Endothelial cell of umbilical vein (primary cell): ENCODE results near the gene BASP1. TPM values are rescaled to one million over a fixed set of nuclear protein-coding genes. Genes with fewer than 3 reads are reported as not detected.

ENCODE experiments used
- BruUV-seq: library from RNA; stranded (reverse); fragments of 400-500 nt; replicated peaks from 2 replicates; lab custom pipeline; 2021; lab: Mats Ljungman, UMichigan
- CTCF ChIA-PET: fragments of 300-600, 350-600 bp; sonication (Branson Sonifier 250); formaldehyde crosslinking; loops from one replicate; lab custom pipeline; 2021; ENCODE audit warnings: antibody characterized with exemption, inconsistent platforms; lab: Charles Lee
- POLR2A ChIA-PET: fragments of 300-600, 350-600 bp; sonication (Branson Sonifier 250); formaldehyde crosslinking; loops from one replicate; lab custom pipeline; 2021; ENCODE audit warnings: antibody characterized with exemption, inconsistent platforms; lab: Charles Lee
- DNase-seq: peaks from one replicate; pipeline ENCODE4 v3.0.0-alpha.2; 2011; ENCODE audit warnings: low read depth, low spot score
- FAIRE-seq: peaks from 2 replicates; lab custom pipeline; 2011; peaks lifted over from hg19 to GRCh38; lab: Jason Lieb, UNC
- H2AFZ ChIP-seq: 2 replicates; pipeline ENCODE4 v1.6.0; 2012; ENCODE audit warnings: low read depth, low read length, control low read depth, inconsistent platforms
- H3K27ac ChIP-seq: 2 replicates; pipeline ENCODE4 v1.5.1; 2011; ENCODE audit warnings: low read depth, mild to moderate bottlenecking, control low read depth, low read length, moderate library complexity; ENCODE audit not compliant: insufficient read depth
- H3K27me3 ChIP-seq, 2 experiments: 2 replicates each; pipeline versions ENCODE4 v1.6.0 to v1.6.1; 2011; ENCODE audit warnings: low read length in 2 of 2, mixed read lengths in 1 of 2; ENCODE audit not compliant: control insufficient read depth in 2 of 2, insufficient read depth in 2 of 2
- H3K36me3 ChIP-seq, 2 experiments: 2 replicates in 1 of 2; 3 replicates in 1 of 2; pipeline ENCODE4 v1.5.1; 2011; ENCODE audit warnings: low read length in 2 of 2, mild to moderate bottlenecking in 1 of 2, moderate library complexity in 1 of 2; ENCODE audit not compliant: control insufficient read depth in 2 of 2, insufficient read depth in 2 of 2; ENCODE audit errors: extremely low read depth in 1 of 2
- H3K4me1 ChIP-seq: 3 replicates; pipeline ENCODE4 v1.5.1; 2011; ENCODE audit warnings: mild to moderate bottlenecking, low read length; ENCODE audit not compliant: control insufficient read depth, insufficient read depth; ENCODE audit errors: extremely low read depth
- H3K4me2 ChIP-seq: 2 replicates; pipeline ENCODE4 v1.6.1; 2011; ENCODE audit warnings: low read length, control low read depth, mixed read lengths; ENCODE audit not compliant: insufficient read depth
- H3K4me3 ChIP-seq, 3 experiments: fragments of 200-600 bp in 1 of 3; sonication (generic), shearing (Covaris generic) in 1 of 3; replicated peaks in 1 of 3; 2 replicates each; pipeline ENCODE4 v1.5.1; 2011 to 2016; ENCODE audit warnings: control low read depth in 3 of 3, low read length in 3 of 3, mild to moderate bottlenecking in 2 of 3, inconsistent platforms in 1 of 3, low read depth in 1 of 3, moderate library complexity in 1 of 3; ENCODE audit not compliant: insufficient read depth in 1 of 3
- H3K79me2 ChIP-seq: 2 replicates; pipeline ENCODE4 v1.6.0; 2012; ENCODE audit warnings: low read length, inconsistent platforms; ENCODE audit not compliant: control insufficient read depth, insufficient read depth
- H3K9ac ChIP-seq: replicated peaks from 2 replicates; pipeline ENCODE3; 2011; ENCODE audit warnings: low read length, control low read depth; ENCODE audit not compliant: insufficient read depth; ENCODE audit errors: extremely low read depth
- H3K9me1 ChIP-seq: replicated peaks from 3 replicates; pipeline ENCODE4 v1.6.0; 2011; ENCODE audit warnings: mild to moderate bottlenecking, low read length; ENCODE audit not compliant: control insufficient read depth, insufficient read depth; ENCODE audit errors: extremely low read depth
- H3K9me3 ChIP-seq: replicated peaks from 2 replicates; pipeline ENCODE4 v1.5.1; 2012; ENCODE audit warnings: low read length, inconsistent platforms; ENCODE audit not compliant: control insufficient read depth, insufficient read depth
- H4K20me1 ChIP-seq: replicated peaks from 2 replicates; pipeline ENCODE3; 2011; ENCODE audit warnings: mild to moderate bottlenecking, low read length; ENCODE audit not compliant: control insufficient read depth, insufficient read depth; ENCODE audit errors: extremely low read depth
- FOS ChIP-seq: IDR thresholded peaks from 2 replicates; pipeline ENCODE4 v1.6.1; 2011; ENCODE audit warnings: mild to moderate bottlenecking, low read length, moderate library complexity, borderline replicate concordance; ENCODE audit not compliant: insufficient read depth
- JUN ChIP-seq: IDR thresholded peaks from 2 replicates; pipeline ENCODE4 v1.6.1; 2011; ENCODE audit warnings: borderline replicate concordance, low read depth; ENCODE audit not compliant: insufficient read length, insufficient read depth
- MYC ChIP-seq: IDR thresholded peaks from one replicate; pipeline ENCODE4 v1.6.1; 2011; ENCODE audit warnings: mild to moderate bottlenecking, low read depth, low read length
- POLR2AphosphoS5 ChIP-seq: IDR thresholded peaks from 2 replicates; pipeline ENCODE4 v1.6.1; 2012; ENCODE audit warnings: low read depth, mild to moderate bottlenecking, control low read depth, low read length, moderate library complexity; ENCODE audit not compliant: insufficient read depth
- dilution Hi-C: fragments of 300-500 bp; cut with MboI; formaldehyde crosslinking; loops from one replicate; pipeline ENCODE4 v1.15.0; 2019; ENCODE audit warnings: low sequenced_read_pairs; ENCODE audit not compliant: extremely low pct_ligation_motif_present
- intact Hi-C: fragments of 100-400 bp; cut with micrococcal nuclease; formaldehyde crosslinking; loops from one replicate; pipeline ENCODE4 v1.10.0; 2022
- polyA plus RNA-seq, 4 experiments: library from polyadenylated mRNA; depleted of rRNA in 3 of 4; stranded (reverse) in 3 of 4; unstranded in 1 of 4; fragments of >200 nt; gene quantifications; 2 replicates each; pipeline versions ENCODE4 v1.2.1 to v1.2.3, GENCODE V29; 2011 to 2012; ENCODE audit warnings: missing spikeins in 1 of 4
- total RNA-seq: library from RNA; stranded (reverse); gene quantifications from 2 replicates; pipeline ENCODE4 v1.2.3, GENCODE V29; 2021
- TF ChIP-seq, protein P1 (sequence below), 2 donors: IDR thresholded peaks; 1 replicate in 1 of 2; 2 replicates in 1 of 2; pipeline ENCODE4 v1.5.1; 2011; ENCODE audit warnings: low read length in 2 of 2, mild to moderate bottlenecking in 2 of 2, moderate library complexity in 2 of 2, control low read depth in 1 of 2, inconsistent platforms in 1 of 2, low read depth in 1 of 2; ENCODE audit not compliant: insufficient read depth in 1 of 2; ENCODE audit errors: extremely low read depth in 1 of 2

Gene BASP1
- total and polyA plus RNA-seq, 2 donors (not counting 3 experiments of a cell fraction or from before 2014, with no cell fraction given) = 69.4 to 79.3 TPM

DNA sequence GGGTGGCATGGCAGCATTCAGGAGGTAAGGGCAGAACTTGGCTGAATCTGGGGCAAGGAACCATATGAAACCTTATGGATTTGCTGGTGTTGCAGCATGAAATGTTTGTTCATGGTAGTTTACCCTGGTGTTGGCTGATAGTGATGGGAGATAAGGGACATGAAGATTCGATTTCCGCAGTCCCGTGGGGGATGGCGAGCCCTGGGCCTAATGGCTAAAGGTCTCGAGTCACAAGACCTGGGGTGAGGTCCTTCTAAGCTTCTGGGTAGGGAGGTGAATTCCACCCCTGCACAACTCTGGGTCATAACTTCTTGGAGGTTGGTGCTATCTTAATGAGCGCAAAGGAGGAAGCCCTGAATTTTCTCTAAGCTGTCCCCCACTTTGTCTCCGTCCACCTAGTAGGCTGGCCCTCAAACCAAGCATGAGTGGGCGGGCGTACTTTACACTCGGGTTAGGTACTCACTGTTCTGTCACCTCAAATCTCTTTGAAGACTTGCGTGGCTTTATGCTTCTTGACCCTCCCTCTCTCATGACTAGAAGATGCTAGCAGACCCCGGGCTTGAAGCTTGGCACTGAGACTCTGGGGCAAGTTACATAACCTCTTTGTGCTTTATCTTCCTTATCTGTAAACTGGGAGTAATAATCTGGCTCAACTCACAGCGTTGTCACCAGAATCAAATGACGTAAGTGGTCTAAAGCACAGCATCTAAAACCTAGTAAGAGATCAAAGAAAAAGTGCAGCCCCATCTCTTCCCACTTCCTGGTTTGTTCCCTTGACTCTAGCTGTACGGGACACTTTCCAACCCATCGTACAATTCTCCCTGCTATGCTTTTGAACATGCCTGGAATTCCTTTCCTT lies 72.5 kb downstream of the BASP1 start:
- intact Hi-C loops (no loop called here), dilution Hi-C loops (no loop called here)
- ChIA-PET POLR2A (no interaction called here), CTCF (interaction anchor here (2.0 kb wide), 1 partner anchor 74 kb away, joined by 6 read pairs; no protein-coding TSS in a partner anchor)
- H3K36me3 ChIP-seq = no peaks in the 10 kb centered on the region
- no peak for TF ChIP-seq FOS
- TF ChIP-seq, protein P1, sequence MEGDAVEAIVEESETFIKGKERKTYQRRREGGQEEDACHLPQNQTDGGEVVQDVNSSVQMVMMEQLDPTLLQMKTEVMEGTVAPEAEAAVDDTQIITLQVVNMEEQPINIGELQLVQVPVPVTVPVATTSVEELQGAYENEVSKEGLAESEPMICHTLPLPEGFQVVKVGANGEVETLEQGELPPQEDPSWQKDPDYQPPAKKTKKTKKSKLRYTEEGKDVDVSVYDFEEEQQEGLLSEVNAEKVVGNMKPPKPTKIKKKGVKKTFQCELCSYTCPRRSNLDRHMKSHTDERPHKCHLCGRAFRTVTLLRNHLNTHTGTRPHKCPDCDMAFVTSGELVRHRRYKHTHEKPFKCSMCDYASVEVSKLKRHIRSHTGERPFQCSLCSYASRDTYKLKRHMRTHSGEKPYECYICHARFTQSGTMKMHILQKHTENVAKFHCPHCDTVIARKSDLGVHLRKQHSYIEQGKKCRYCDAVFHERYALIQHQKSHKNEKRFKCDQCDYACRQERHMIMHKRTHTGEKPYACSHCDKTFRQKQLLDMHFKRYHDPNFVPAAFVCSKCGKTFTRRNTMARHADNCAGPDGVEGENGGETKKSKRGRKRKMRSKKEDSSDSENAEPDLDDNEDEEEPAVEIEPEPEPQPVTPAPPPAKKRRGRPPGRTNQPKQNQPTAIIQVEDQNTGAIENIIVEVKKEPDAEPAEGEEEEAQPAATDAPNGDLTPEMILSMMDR (IDR thresholded peaks at IDR 0.05; ENCODE audit: extremely low read depth in 1 of 2, insufficient read depth in 1 of 2, low read depth in 1 of 2, low read length in 2 of 2) = no peak
- TF ChIP-seq POLR2AphosphoS5 = no peak
- no peak for TF ChIP-seq MYC
- TF ChIP-seq JUN = no peak
- H3K4me2 ChIP-seq = no peak overlapping the region
- H3K27me3 ChIP-seq = peaks cover 0 to 3% of the 10 kb centered on the region in 2 experiments
- H4K20me1 ChIP-seq = no peaks in the 10 kb centered on the region
- no peak for FAIRE-seq
- H3K9me1 ChIP-seq = no peaks in the 10 kb centered on the region
- H2AFZ ChIP-seq = no peak overlapping the region
- no peaks in the 10 kb centered on the region for H3K4me1 ChIP-seq
- no peak overlapping the region for H3K9ac ChIP-seq
- H3K27ac ChIP-seq = no peak overlapping the region
- no peaks in the 10 kb centered on the region for H3K9me3 ChIP-seq
- no TSS peak for BruUV-seq
- no peak overlapping the region for H3K4me3 ChIP-seq
- no peaks in the 10 kb centered on the region for H3K79me2 ChIP-seq
- DNase-seq = no peak
